DOHH2 (cell line): ENCODE data around the gene DGKB.

ENCODE experiments used
- H3F3A ChIP-seq: fragments of 200-600 bp; sonication (generic), shearing (Covaris generic); 2 replicates; pipeline ENCODE4 v1.6.0; 2016; ENCODE audit warnings: antibody characterized with exemption, mild to moderate bottlenecking; ENCODE audit not compliant: control insufficient read depth, insufficient read depth
- H3K27ac ChIP-seq: fragments of 200-600 bp; sonication (generic); 2 replicates; pipeline ENCODE4 v1.5.1; 2014; ENCODE audit warnings: low read depth, mild to moderate bottlenecking, low read length, moderate library complexity
- H3K27me3 ChIP-seq: fragments of 200-600 bp; sonication (generic); 2 replicates; pipeline ENCODE4 v1.6.1; 2014; ENCODE audit warnings: mild to moderate bottlenecking, low read length, mixed read lengths; ENCODE audit not compliant: control insufficient read depth
- H3K36me3 ChIP-seq: fragments of 200-600 bp; sonication (generic); 2 replicates; pipeline ENCODE4 v1.6.1; 2014; ENCODE audit warnings: mild to moderate bottlenecking, low read length, moderate library complexity, mixed read lengths; ENCODE audit not compliant: control insufficient read depth
- H3K4me1 ChIP-seq: fragments of 200-600 bp; sonication (generic); 2 replicates; pipeline ENCODE4 v1.6.1; 2014; ENCODE audit warnings: mild to moderate bottlenecking, low read length, mixed read lengths; ENCODE audit not compliant: control insufficient read depth
- H3K4me2 ChIP-seq: fragments of 200-600 bp; sonication (generic); 2 replicates; pipeline ENCODE4 v1.6.0; 2014; ENCODE audit warnings: mild to moderate bottlenecking, low read length, moderate library complexity
- H3K4me3 ChIP-seq: fragments of 200-600 bp; sonication (generic); 2 replicates; pipeline ENCODE4 v1.5.1; 2014; ENCODE audit warnings: mild to moderate bottlenecking, low read length, mixed read lengths
- H3K79me2 ChIP-seq: fragments of 200-600 bp; sonication (generic); 2 replicates; pipeline ENCODE4 v1.6.1; 2014; ENCODE audit warnings: mild to moderate bottlenecking, low read length, mixed read lengths; ENCODE audit not compliant: control insufficient read depth
- H3K9me2 ChIP-seq: fragments of 200-600 bp; sonication (generic); replicated peaks from 2 replicates; pipeline ENCODE4 v1.6.1; 2014; ENCODE audit warnings: mild to moderate bottlenecking, low read length, mixed read lengths; ENCODE audit not compliant: control insufficient read depth
- H3K9me3 ChIP-seq: fragments of 200-600 bp; sonication (generic); 2 replicates; pipeline ENCODE4 v1.6.1; 2014; ENCODE audit warnings: antibody characterized with exemption, low read length, mixed read lengths; ENCODE audit not compliant: control insufficient read depth, insufficient read depth
- H4K20me1 ChIP-seq: fragments of 200-600 bp; sonication (generic); 2 replicates; pipeline ENCODE4 v1.6.0; 2014; ENCODE audit warnings: low read depth, mild to moderate bottlenecking, antibody characterized with exemption, low read length, moderate library complexity; ENCODE audit not compliant: control insufficient read depth, insufficient read depth
- EZH2phosphoT487 ChIP-seq: fragments of 200-600 bp; sonication (generic); IDR thresholded peaks from 2 replicates; pipeline ENCODE4 v1.6.1; 2017; ENCODE audit warnings: borderline replicate concordance, mild to moderate bottlenecking, antibody characterized with exemption, low read length, moderate library complexity, mixed read lengths
- TF ChIP-seq, protein P1 (sequence below): fragments of 200-600 bp; sonication (generic); IDR thresholded peaks from one replicate; pipeline ENCODE4 v1.5.1; 2014; ENCODE audit warnings: antibody characterized with exemption, mild to moderate bottlenecking, low read depth, low read length; ENCODE audit not compliant: poor library complexity, severe bottlenecking

The DGKB gene

DNA sequence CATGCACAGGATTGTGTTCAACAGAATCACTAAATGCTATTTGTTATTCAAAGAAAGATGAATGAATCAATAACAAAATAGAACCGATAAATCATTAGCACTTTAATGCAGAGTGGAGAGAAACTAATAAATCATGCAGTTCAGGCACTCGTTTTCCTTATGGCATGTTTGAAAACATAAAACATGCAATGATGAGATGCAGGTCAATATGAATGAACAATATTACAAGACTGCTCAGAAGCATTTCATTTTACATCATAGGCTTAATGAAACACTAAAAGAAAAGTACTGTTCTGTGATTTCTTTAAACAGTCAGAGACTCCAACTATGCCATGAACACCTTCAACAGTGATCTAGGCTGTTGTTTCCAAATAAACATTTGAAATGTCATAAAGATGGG, 755.0 kb downstream of the DGKB start:
- TF ChIP-seq EZH2phosphoT487 = no peak
- TF ChIP-seq, protein P1, sequence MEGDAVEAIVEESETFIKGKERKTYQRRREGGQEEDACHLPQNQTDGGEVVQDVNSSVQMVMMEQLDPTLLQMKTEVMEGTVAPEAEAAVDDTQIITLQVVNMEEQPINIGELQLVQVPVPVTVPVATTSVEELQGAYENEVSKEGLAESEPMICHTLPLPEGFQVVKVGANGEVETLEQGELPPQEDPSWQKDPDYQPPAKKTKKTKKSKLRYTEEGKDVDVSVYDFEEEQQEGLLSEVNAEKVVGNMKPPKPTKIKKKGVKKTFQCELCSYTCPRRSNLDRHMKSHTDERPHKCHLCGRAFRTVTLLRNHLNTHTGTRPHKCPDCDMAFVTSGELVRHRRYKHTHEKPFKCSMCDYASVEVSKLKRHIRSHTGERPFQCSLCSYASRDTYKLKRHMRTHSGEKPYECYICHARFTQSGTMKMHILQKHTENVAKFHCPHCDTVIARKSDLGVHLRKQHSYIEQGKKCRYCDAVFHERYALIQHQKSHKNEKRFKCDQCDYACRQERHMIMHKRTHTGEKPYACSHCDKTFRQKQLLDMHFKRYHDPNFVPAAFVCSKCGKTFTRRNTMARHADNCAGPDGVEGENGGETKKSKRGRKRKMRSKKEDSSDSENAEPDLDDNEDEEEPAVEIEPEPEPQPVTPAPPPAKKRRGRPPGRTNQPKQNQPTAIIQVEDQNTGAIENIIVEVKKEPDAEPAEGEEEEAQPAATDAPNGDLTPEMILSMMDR = no peak
- no peak overlapping the region for H3K4me3 ChIP-seq

GRCh38 chr7:14144538-14144937, 758.0 kb downstream of the DGKB start:
- Histone ChIP-seq H3K36me3 (no peaks in the 10 kb centered on the region), H3K4me1 (no peaks in the 10 kb centered on the region), H3K4me2 (no peak overlapping the region), H3K27me3 (no peaks in the 10 kb centered on the region), H3K9me3 (no peaks in the 10 kb centered on the region), H3F3A (no peaks in the 10 kb centered on the region), H3K27ac (no peak overlapping the region), H4K20me1 (no peaks in the 10 kb centered on the region), H3K4me3 (no peak overlapping the region), H3K9me2 (no peaks in the 10 kb centered on the region), H3K79me2 (no peaks in the 10 kb centered on the region)
- TF ChIP-seq EZH2phosphoT487 = no peak
- TF ChIP-seq, protein P1 = no peak

More for the DNA sequence above, 755.0 kb downstream of the DGKB start:
- H3K4me2 ChIP-seq = no peak overlapping the region
- no peaks in the 10 kb centered on the region for H3F3A ChIP-seq
- no peaks in the 10 kb centered on the region for H4K20me1 ChIP-seq
- no peaks in the 10 kb centered on the region for H3K27me3 ChIP-seq
- no peaks in the 10 kb centered on the region for H3K79me2 ChIP-seq
- H3K9me2 ChIP-seq = no peaks in the 10 kb centered on the region
- no peaks in the 10 kb centered on the region for H3K36me3 ChIP-seq
- no peaks in the 10 kb centered on the region for H3K9me3 ChIP-seq
- no peak overlapping the region for H3K27ac ChIP-seq
- H3K4me1 ChIP-seq = no peaks in the 10 kb centered on the region

DNA sequence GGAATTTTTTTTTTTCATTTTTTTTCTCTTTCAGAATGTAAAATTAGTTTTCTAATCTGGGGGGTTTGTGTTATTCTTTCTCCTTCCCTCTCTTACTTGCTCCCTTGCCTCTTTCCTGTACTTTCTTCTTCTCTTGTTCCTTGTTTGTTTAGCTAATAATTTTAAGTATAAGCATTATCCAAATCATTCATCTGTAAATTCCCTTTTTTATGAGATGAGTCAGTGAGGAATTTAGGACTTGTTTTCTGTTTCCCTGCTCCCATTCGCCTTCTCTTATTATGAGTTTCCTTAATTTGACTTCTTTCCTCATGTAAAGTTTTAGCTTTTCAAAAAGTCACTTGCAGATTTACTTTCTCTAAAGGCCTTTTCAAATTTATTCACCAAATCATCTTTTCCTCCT, 758.4 kb downstream of the DGKB start:
- H3K9me2 ChIP-seq = no peaks in the 10 kb centered on the region
- H3K27ac ChIP-seq = no peak overlapping the region
- H3K27me3 ChIP-seq = no peaks in the 10 kb centered on the region
- H3F3A ChIP-seq = no peaks in the 10 kb centered on the region
- H3K4me2 ChIP-seq = no peak overlapping the region
- TF ChIP-seq EZH2phosphoT487 = no peak
- TF ChIP-seq, protein P1 = no peak
- no peaks in the 10 kb centered on the region for H3K36me3 ChIP-seq
- no peaks in the 10 kb centered on the region for H3K79me2 ChIP-seq
- no peaks in the 10 kb centered on the region for H4K20me1 ChIP-seq
- H3K4me3 ChIP-seq = no peak overlapping the region
- H3K4me1 ChIP-seq = no peaks in the 10 kb centered on the region
- no peaks in the 10 kb centered on the region for H3K9me3 ChIP-seq

GRCh38 chr7:14137676-14138075, 764.9 kb downstream of the DGKB start:
- no peaks in the 10 kb centered on the region for H3F3A ChIP-seq
- TF ChIP-seq, protein P1 = no peak
- TF ChIP-seq EZH2phosphoT487 = no peak
- no peaks in the 10 kb centered on the region for H3K9me3 ChIP-seq
- no peaks in the 10 kb centered on the region for H3K36me3 ChIP-seq
- H3K27ac ChIP-seq = no peak overlapping the region
- H3K79me2 ChIP-seq = no peaks in the 10 kb centered on the region
- H4K20me1 ChIP-seq = no peaks in the 10 kb centered on the region
- no peaks in the 10 kb centered on the region for H3K27me3 ChIP-seq
- H3K9me2 ChIP-seq = no peaks in the 10 kb centered on the region
- H3K4me2 ChIP-seq = no peak overlapping the region
- no peak overlapping the region for H3K4me3 ChIP-seq
- no peaks in the 10 kb centered on the region for H3K4me1 ChIP-seq
